Astrocyte (in vitro differentiated cells and primary cell): ENCODE measurements around the gene TNFSF13. TPM values are rescaled to one million over a fixed set of nuclear protein-coding genes. Genes with fewer than 3 reads are reported as not detected.

Experiments used
- DNase-seq: peaks from one replicate; pipeline ENCODE4 v3.0.0-alpha.2; 2010; ENCODE audit warnings: low read depth
- FAIRE-seq: peaks from 2 replicates; lab custom pipeline; 2011; peaks lifted over from hg19 to GRCh38; lab: Jason Lieb, UNC
- H2AFZ ChIP-seq: 2 replicates; pipeline ENCODE4 v1.6.0; 2012; ENCODE audit warnings: low read depth, low read length, inconsistent platforms
- H3K27ac ChIP-seq: 2 replicates; pipeline ENCODE4 v1.5.1; 2011; ENCODE audit warnings: low read depth, low read length, inconsistent platforms
- H3K27me3 ChIP-seq: 2 replicates; pipeline ENCODE4 v1.6.0; 2011; ENCODE audit warnings: low read length, inconsistent platforms; ENCODE audit not compliant: insufficient read depth
- H3K36me3 ChIP-seq: 2 replicates; pipeline ENCODE4 v1.5.1; 2011; ENCODE audit warnings: low read length, inconsistent platforms; ENCODE audit not compliant: insufficient read depth
- H3K4me1 ChIP-seq: 2 replicates; pipeline ENCODE4 v1.5.1; 2011; ENCODE audit warnings: low read length, inconsistent platforms; ENCODE audit not compliant: insufficient read depth
- H3K4me2 ChIP-seq: 2 replicates; pipeline ENCODE4 v1.6.0; 2012; ENCODE audit warnings: low read length, inconsistent platforms
- H3K4me3 ChIP-seq: 2 replicates; pipeline ENCODE4 v1.5.1; 2011; ENCODE audit warnings: low read depth, mild to moderate bottlenecking, low read length, inconsistent platforms; ENCODE audit not compliant: insufficient read depth
- H3K79me2 ChIP-seq: 2 replicates; pipeline ENCODE4 v1.6.0; 2012; ENCODE audit warnings: mild to moderate bottlenecking, low read length, inconsistent platforms; ENCODE audit not compliant: insufficient read depth
- H3K9ac ChIP-seq: 2 replicates; pipeline ENCODE4 v1.6.0; 2012; ENCODE audit warnings: mild to moderate bottlenecking, low read length, inconsistent platforms
- H3K9me3 ChIP-seq: 2 replicates; pipeline ENCODE4 v1.5.1; 2012; ENCODE audit warnings: low read depth, mild to moderate bottlenecking, low read length, inconsistent platforms; ENCODE audit not compliant: insufficient read depth
- H4K20me1 ChIP-seq: 2 replicates; pipeline ENCODE4 v1.6.0; 2012; ENCODE audit warnings: low read length, inconsistent platforms; ENCODE audit not compliant: insufficient read depth
- H3K27ac Mint-ChIP-seq: one replicate; pipeline ENCODE4 v1.8.0; 2021; ENCODE audit warnings: mild to moderate bottlenecking, mixed read lengths; ENCODE audit not compliant: unreplicated experiment
- H3K27me3 Mint-ChIP-seq: one replicate; pipeline ENCODE4 v1.8.0; 2021; ENCODE audit warnings: low read depth, mixed read lengths; ENCODE audit not compliant: unreplicated experiment
- H3K36me3 Mint-ChIP-seq: one replicate; pipeline ENCODE4 v1.8.0; 2021; ENCODE audit warnings: low read depth, mixed read lengths; ENCODE audit not compliant: unreplicated experiment
- H3K4me1 Mint-ChIP-seq: one replicate; pipeline ENCODE4 v1.8.0; 2021; ENCODE audit warnings: low read depth, mixed read lengths; ENCODE audit not compliant: unreplicated experiment
- H3K4me3 Mint-ChIP-seq: one replicate; pipeline ENCODE4 v1.8.0; 2021; ENCODE audit warnings: mild to moderate bottlenecking, moderate library complexity, mixed read lengths; ENCODE audit not compliant: unreplicated experiment
- H3K9me3 Mint-ChIP-seq: one replicate; pipeline ENCODE4 v1.8.0; 2021; ENCODE audit warnings: mild to moderate bottlenecking, mixed read lengths; ENCODE audit not compliant: unreplicated experiment
- CTCF ChIP-seq: IDR thresholded peaks from 2 replicates; pipeline ENCODE4 v1.5.1; 2011; ENCODE audit warnings: low read depth, mild to moderate bottlenecking, inconsistent platforms, low read length, moderate library complexity; ENCODE audit not compliant: insufficient read depth
- EZH2 ChIP-seq: IDR thresholded peaks from 2 replicates; pipeline ENCODE4 v1.6.1; 2012; ENCODE audit warnings: mild to moderate bottlenecking, low read length, inconsistent platforms; ENCODE audit not compliant: insufficient read depth
- total RNA-seq: library from RNA; stranded (reverse); gene quantifications from 2 replicates; pipeline ENCODE4 v1.2.1, GENCODE V29; 2021

The TNFSF13 gene
- total RNA-seq, 1 donor from 2014 or later, result 0.93 TPM

- FAIRE-seq (no peak), DNase-seq (peak; percentile 37)
- Histone ChIP-seq H3K27me3 (no peaks in the 10 kb centered on the region), H4K20me1 (peaks cover 19% of the 10 kb centered on the region), H3K4me3 (no peak overlapping the region), H3K36me3 (peaks cover 14% of the 10 kb centered on the region), H3K4me1 (no peaks in the 10 kb centered on the region), H2AFZ (no peak overlapping the region), H3K9ac (no peak overlapping the region), H3K9me3 (no peaks in the 10 kb centered on the region), H3K4me2 (no peak overlapping the region), H3K27ac (no peak overlapping the region), H3K79me2 (no peaks in the 10 kb centered on the region)
- no peaks in the 10 kb centered on the region for H3K27me3 Mint-ChIP-seq
- no peak overlapping the region for H3K4me3 Mint-ChIP-seq
- H3K4me1 Mint-ChIP-seq, result no peaks in the 10 kb centered on the region
- TF ChIP-seq CTCF (no peak), EZH2 (no peak)
- peaks cover 10% of the 10 kb centered on the region for H3K36me3 Mint-ChIP-seq
- H3K27ac Mint-ChIP-seq, result no peak overlapping the region
- no peaks in the 10 kb centered on the region for H3K9me3 Mint-ChIP-seq
Measured at GRCh38 chr17:7515911-7516610, 42.5 kb upstream of the TNFSF13 start.

- DNase-seq (no peak), FAIRE-seq (no peak)
- no peak for TF ChIP-seq CTCF
- no peak for TF ChIP-seq EZH2
Measured at GRCh38 chr17:7523033-7523432, 35.5 kb upstream of the TNFSF13 start.

GRCh38 chr17:7528842-7529241, 29.7 kb upstream of the TNFSF13 start:
- no peak overlapping the region for H3K4me3 ChIP-seq
- TF ChIP-seq CTCF, result no peak
- no peak for TF ChIP-seq EZH2
- H3K4me2 ChIP-seq, result no peak overlapping the region
- H3K4me1 ChIP-seq, result no peaks in the 10 kb centered on the region
- no peaks in the 10 kb centered on the region for H4K20me1 ChIP-seq
- H3K79me2 ChIP-seq, result no peaks in the 10 kb centered on the region
- Mint-ChIP-seq H3K36me3 (peaks cover 2% of the 10 kb centered on the region), H3K9me3 (peaks cover 23% of the 10 kb centered on the region), H3K4me1 (no peaks in the 10 kb centered on the region), H3K27ac (no peak overlapping the region), H3K27me3 (no peaks in the 10 kb centered on the region), H3K4me3 (peak overlapping the region; percentile 8)
- no peak overlapping the region for H3K9ac ChIP-seq
- H2AFZ ChIP-seq, result no peak overlapping the region
- FAIRE-seq (no peak), DNase-seq (no peak)
- no peak overlapping the region for H3K27ac ChIP-seq
- no peaks in the 10 kb centered on the region for H3K36me3 ChIP-seq
- H3K9me3 ChIP-seq, result no peaks in the 10 kb centered on the region
- H3K27me3 ChIP-seq, result no peaks in the 10 kb centered on the region

More at GRCh38 chr17:7523033-7523432, 35.5 kb upstream of the TNFSF13 start:
- Mint-ChIP-seq H3K36me3 (peaks cover 4% of the 10 kb centered on the region), H3K9me3 (peaks cover 7% of the 10 kb centered on the region), H3K4me3 (no peak overlapping the region), H3K27ac (no peak overlapping the region), H3K27me3 (no peaks in the 10 kb centered on the region), H3K4me1 (no peaks in the 10 kb centered on the region)
- Histone ChIP-seq H3K9ac (no peak overlapping the region), H3K4me1 (no peaks in the 10 kb centered on the region), H2AFZ (no peak overlapping the region), H3K4me3 (no peak overlapping the region), H3K27me3 (no peaks in the 10 kb centered on the region), H3K4me2 (no peak overlapping the region), H3K79me2 (no peaks in the 10 kb centered on the region), H3K9me3 (no peaks in the 10 kb centered on the region), H3K36me3 (no peaks in the 10 kb centered on the region), H4K20me1 (no peaks in the 10 kb centered on the region), H3K27ac (no peak overlapping the region)
